ENCODE results near the gene PAX4.
A peak's percentile ranks its signal among the peaks of the same experiment; 100 is the strongest.

PAX4 gene, protein sequence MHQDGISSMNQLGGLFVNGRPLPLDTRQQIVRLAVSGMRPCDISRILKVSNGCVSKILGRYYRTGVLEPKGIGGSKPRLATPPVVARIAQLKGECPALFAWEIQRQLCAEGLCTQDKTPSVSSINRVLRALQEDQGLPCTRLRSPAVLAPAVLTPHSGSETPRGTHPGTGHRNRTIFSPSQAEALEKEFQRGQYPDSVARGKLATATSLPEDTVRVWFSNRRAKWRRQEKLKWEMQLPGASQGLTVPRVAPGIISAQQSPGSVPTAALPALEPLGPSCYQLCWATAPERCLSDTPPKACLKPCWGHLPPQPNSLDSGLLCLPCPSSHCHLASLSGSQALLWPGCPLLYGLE

DNA sequence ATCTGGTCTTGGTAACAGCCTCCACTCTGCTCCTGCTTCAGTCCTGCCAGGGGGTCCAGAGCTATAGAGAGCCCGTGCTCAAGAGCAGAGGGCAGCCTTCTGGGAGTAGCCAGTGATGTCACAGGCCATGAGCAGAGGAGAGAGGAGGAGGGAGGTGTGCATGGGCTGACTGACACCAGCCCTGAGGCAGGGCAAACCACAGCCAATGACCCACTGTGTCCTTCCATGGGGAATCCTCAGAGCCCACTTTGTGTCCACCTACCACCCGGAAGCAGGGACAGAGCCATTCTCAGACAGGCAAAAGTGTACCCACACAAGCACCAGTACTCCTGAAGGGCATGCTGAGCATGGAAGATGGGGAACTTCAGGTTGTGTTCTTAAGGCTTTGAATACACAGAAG lies at the start of gene PAX4:
Gene PAX4, minus strand, starts transcription at position 101 of the 400 bp plus-strand sequence. CDS start 2,214 bp downstream, outside the sequence.
- DNase-seq, result no peak

DNA sequence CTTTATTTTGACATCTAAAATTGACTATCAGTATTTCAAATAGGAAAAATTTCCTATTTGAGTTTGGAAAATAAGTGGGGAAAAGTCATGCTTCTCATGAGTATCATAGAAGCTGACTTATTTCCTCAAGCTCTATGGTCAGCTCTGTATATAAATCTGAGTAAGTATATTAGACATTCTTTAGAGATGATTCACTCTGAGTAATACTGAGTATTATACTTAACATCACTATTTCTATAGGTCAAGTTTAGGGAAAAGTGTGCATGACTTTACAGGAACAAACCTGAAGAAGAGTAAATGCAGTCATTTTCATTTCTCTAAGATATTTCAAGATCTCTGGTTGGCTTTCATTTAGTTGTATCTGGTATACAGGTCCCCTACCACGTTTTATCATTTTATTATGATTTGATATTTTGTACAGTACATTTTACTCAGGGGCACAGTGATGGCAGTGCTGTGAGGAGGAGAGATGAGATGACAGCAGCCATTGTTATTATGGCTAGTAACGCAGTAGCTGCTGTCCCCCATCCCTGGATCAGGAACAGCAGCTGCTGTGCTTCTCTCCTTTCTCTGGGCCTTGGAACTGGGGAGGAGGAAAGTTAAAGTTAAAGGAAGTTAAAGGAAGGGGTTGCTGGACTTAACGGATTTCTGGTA lies 49.2 kb upstream of the PAX4 start:
- DNase-seq, result no peak

DNA sequence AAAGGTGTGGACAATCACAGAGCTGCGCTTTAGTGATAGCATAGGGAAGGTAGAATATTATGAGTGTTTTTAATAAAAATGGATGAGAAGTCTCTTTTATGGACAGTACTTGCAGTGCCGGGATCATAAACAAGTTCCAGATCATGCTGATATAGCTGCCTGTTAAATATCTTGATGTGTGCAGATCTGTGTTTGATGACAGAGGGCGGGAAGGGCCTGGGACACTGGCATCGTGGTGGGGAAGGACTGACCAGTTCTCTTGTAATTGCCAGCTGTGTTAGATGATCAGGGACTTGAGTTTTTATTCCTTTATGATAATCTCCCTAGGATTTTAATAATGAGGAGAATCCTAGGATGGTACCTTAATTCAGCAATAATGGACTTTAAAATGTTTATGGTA lies 48.7 kb upstream of the PAX4 start:
- no peak for DNase-seq

DNA sequence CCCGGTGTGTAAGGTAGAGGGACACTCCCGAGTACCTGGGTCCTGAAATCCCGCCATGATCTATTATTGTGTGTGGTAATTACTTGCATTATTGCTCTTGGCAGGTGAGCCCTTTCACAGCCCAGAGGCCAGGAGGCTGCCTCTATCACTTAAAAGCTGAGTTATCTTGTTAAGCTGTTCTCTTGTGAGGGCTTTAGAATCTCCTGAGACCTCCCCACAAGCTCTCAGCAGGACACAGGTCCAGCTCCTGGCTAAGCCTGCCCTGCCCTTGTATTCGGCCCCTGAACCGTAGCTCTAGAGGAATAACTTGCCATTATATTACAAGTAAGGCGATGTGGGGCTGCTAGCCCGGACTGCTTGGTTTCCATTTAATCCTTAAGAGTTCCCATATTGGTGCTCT lies 48.0 kb upstream of the PAX4 start:
- no peak for DNase-seq

DNA sequence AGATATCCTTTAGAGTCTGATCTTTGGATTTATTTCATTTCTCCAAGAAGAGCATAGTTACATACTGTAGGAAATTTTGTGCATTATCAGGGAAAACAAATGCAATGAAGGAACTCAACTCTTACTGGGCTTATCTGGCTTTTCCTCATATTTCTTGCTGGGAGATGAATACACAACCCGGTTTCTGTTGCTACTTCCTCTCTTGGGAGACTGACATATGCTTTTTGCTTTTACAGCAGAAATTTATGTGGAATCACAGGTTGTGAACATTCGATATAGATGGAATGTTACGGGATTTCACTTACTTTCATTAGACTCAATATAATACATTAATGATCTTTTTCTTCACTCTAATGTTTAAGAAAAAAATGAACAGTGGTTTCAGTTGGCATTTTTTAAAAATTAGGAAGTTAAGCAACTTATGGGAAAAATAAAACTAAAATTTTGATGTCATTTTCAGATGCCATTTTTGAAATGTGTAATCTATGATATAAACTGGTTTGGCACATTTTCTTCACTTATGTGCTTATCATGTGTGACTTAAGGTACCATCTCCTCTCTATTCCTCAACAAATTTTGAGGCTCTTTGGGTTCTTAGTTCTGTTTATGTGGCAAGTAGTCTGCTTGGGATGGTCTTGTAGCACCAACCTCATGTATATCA lies 41.2 kb upstream of the PAX4 start:
- DNase-seq, result no peak

DNA sequence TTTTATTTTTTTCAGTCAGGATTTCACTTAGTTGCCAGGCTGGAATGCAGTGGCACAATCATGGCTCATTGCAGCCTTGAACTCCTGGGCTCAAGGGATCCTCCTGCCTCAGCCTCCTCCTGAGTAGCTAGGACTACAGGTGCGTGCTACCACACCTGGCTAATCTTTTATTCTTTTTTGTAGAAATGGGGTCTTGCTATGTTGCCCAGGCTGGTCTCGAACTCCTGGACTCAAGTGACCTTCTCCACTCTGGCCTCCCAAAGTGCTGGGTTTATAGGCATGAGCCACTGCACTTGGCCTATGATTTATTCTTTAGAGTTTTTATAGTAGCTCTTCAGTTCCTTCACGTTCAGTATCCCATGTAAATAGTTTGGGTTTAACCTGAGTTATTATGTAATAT lies 39.6 kb upstream of the PAX4 start:
- DNase-seq, result no peak

DNA sequence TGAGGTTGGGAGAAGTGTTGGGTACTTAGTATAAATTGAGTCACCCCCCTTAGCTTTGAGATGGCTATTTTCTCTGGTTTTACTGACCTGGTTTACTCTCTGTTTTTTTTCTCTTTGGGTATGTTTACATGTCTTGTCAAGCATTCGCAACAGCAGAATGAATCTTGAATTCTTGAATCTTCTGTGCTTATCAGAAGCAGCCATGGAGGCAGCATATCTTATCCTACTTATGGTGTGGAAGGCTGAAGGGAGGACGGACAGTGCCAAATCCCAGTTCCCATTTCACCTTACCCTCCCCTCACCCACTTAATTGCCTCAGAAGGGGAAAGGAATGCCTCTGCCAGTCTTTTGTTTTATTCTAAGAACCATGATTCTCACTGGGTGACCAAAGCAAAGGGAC lies 37.8 kb upstream of the PAX4 start:
- no peak for DNase-seq

DNA sequence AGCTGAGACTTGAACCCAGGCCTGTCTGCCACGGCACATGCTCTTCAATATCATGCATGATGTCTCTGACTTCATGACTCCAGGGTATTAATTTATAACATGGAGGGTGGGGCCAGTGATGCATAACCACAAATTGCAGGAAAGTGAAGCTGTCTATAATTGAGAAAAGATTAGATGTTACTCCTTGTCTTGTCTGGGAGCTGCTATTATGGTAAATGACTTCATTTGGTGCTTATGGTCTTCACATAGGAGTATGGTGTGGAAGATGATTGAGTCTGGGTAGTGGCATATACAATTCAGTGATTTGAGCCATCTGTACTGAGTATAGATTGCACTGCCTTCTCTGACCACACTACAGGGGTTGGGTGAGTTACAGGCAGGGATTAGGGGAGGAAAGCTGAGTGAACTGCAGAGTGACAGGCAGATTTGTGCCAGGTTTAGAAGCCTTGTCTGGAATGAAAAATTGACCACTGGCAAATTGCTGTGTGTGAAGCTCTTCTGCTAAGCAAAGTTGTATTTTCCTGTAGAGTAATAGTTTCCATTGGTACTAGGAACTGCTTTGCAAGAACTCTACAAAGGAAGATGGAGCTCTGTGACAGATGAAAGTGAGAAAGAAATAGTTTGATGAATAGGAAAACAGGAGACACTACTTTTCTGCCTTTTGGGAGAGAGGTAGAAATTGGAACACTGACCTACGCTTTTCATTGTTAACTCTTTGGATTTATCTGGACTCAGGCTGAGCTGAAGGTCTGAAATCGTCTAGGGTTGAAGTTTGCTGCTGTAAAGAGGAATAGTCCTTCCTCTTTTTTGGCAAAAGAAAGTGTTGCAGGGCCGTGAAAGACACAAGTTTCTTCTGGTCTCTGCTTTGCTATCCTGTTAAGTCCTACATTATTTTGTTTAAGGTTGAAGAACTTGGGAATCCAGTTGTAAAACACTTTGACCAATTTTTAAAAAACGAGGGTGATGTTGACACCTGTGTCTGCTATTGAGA lies 36.8 kb upstream of the PAX4 start:
- no peak for DNase-seq

DNA sequence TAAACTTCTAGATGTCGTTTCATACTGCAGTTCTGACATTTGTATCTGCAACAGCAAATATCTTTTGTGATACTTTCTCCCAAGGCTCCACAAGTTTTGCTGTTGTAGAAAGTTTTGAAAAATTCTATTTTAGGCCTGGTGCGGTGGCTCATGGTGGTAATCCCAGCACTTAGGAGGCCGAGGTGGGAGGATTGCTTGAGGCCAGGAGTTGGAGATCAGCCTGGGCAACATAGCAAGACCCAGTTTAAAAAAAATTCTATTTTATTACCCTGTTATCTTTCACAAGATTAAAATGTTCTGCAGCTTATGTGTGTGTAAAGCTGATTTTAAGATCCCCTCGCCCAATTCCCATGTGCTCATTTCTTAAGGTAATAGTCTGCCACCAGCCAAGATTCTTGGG lies 35.5 kb upstream of the PAX4 start:
- no peak for DNase-seq

DNA sequence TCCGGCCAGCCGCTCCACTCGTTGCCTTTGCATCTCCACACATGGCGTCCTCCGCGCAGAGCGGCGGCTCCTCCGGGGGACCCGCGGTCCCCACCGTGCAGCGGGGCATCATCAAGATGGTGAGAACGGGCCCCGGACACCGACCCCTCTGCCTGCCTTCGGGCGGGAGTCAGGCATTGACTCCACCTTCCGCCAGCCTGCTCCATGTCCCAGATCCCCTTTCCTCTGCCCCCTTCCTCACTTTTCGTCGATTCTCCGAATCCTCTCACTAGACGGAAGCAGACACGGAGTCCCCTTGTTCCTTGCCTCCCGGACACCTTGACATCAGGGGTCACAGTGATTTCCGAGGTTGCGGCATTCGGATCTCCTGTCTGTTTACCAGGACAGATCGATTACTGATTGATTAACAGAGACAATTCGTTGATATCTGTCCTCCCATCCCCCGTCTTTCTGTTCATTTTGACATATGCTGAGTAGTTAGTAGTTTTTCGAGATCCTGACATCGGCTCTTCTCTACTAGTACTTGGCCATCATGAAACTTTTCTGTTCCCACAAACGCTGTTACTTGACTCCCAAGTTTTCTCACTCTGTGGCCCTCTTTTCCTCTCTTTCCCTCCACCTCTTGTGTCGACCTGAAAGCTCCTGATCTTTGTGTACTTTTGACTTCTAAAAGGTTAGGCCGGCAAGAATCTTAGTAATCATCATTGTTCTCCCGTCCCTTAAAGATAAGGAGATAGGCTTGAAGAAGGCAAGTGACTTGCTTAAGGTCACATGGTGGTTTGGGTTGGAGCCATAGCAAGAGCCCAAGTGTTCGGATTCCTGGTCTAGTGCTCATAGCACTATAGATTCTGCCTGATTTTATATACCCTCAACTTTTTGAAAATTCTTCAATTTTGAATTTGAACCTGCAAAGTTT lies 34.6 kb upstream of the PAX4 start:
- DNase-seq, result peak in 1 of 4 experiments; percentile 36

DNA sequence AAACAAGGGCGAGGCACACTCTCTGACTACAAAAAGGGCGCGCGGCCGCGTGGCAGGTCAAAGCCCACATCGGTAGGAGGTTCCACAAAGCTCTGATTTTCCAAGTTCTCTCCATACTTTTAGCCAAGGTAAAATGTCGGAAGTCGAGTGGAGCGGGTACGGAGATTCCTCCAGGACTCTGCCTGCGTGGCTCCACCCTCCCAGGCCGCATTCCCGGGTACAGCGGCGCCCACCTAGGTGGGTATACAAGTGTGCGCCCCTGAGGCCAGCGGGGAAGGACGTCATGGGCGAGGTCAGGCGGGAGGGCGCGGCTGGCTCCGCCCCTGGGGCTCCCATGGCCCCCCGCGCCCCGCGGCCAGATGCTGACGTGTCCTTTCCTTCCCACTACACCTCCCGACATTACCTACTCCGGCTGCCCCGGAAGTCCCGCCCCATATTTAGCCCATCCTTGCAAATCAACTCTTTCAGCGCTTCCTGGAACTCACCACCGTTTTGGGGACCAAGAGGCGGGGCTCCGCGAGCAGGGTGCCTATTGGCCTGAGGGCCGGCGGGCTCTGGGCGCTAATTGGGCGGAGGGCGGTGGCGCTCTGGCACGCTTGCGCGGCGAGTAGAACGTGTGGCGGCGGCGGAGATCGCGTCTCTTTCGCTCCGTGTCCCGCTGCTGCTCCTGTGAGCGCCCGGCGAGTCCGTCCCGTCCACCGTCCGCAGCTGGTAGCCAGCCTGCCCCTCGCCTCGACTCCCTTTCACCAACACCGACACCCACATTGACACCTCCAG lies 33.8 kb upstream of the PAX4 start, which contains the start of gene SND1:
Gene SND1, plus strand, starts transcription at position 639 of the 777 bp plus-strand sequence. CDS start 180 bp downstream, outside the sequence.
- peak; percentile 96 to 99 (median 98) for DNase-seq

DNA sequence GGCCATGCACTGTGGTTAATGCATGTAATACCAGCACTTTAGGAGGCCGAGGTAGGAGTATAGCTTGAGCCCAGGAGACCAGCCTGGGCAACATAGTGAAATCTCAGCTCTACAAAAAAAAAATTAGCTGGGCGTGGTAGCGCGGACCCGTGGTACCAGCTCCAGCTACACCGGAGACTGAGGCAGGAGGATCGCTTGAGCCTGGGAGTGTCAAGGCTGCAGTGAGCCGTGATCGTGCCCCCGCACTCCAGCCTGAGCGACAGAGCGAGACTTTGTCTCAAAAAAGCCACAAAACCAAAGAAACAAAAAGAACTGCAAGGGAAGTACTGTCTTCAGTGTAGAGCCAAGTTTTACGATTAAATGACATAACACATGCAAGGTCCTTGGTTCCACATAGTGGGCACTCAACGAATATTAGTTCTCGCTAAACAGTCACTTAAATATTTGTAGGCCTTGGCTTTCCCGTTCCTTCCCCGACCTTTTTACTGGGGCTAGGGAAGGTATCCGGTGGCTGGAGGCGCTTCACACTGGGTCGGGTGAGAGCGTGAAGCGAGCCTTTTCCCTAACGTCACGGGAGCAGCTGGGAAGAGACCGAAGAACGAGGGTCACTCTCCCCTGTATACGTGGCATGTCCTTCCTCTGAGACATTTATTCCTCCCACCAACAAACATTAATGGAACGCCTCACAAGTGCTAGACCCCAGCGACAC lies 33.1 kb upstream of the PAX4 start:
- no peak for DNase-seq

DNA sequence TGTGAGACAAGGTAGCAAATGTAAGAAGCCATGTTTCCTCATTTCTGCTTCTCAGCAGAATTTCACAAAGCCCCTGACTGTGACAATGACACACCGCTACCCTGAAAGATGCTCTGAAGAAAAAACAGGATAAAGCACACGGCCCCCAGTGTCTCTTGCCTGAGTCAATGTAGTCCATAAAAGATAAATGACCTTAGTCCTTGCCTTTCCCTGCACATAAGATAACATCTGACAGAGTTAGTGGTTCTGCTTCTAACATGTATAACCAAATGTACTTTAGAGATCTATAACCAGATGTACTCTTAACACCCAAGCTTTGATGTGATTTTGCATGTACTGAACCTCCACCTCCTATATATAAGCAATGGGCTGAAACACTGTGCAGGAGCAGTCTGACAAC lies 31.0 kb upstream of the PAX4 start:
- DNase-seq, result no peak

DNA sequence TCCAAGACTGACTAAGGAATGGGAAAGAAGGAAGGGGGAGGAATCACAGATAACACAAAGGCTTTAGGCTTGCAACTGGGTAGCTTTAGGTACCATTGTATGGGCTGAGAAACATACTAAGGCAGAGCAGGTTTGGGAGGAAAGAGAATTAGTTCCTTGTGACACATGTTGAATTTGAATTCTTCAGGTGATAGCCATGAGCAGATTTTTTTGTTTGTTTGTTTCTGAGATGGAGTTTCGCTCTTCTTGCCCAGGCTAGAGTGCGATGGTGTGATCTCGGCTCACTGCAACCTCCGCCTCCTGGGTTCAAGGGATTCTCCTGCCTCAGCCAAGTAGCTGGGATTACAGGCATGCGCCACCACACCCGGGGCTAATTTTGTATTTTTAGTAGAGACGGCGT lies 29.7 kb upstream of the PAX4 start:
- no peak for DNase-seq

DNA sequence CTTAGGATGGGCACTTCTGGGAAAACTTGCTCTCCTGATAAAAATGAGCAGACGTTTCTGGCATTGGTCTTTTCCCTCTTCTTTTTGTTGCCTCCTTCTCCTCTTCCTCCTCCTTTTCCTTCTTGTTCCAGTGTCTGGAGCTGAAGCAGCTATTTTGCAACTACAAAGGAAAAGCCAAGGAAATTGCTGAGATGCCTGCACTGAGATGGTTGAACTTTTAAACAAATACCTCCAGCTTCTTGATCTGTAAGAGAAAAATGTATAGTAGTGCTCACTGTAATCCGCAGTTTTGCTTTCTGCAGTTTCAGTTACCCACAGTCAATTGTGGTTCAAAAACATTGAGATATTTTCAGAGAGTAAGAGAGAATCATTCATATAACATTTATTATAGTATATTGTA lies 26.5 kb upstream of the PAX4 start:
- no peak for DNase-seq

DNA sequence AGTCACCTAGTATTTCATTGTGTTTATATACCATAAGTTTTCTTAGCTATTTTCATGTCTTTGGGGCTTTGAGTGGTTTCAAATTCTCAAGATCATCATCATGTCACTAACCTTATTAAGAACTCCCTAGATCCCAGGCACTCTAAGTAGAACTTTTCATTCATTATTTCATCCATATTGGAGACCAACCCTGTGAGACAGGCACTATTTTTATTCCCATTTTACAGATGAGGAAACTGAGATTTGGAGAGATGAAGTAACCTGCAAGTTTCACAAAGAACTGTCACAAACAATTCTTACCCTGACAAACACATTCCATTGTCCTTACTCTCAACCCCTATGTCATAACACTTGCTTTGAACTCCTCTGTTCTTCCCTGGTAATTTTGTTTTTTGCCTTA lies 20.3 kb upstream of the PAX4 start:
- no peak for DNase-seq

DNA sequence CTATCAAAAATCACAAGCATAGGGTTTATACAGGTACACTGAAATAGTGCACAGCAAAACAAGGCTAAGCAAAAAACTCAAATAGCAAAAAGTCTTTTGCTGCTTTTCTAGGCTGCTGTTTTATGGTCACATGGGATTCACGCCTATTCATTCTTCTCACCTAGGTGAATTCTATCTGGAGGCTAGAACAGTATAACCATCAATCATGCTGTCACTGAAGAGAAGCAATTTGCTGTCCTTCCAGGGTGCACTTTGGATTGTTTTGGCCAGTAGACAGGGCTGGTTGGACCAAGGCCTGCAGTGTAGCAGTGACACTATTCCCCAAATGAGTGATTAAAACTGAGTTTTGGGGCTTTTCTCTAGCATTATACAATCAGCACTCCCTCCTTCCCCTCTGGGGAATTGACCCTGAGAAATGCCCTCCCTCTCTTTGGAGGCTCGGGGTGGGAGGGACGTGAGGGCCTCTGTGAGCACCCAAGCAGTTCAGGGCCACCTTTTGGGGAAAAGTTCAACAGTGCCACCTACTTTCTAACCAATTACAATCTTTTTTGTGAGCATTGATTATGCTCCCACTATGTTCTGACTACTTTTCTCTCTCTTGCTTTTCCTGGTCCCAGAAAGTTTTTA lies 17.8 kb upstream of the PAX4 start:
- no peak for DNase-seq

DNA sequence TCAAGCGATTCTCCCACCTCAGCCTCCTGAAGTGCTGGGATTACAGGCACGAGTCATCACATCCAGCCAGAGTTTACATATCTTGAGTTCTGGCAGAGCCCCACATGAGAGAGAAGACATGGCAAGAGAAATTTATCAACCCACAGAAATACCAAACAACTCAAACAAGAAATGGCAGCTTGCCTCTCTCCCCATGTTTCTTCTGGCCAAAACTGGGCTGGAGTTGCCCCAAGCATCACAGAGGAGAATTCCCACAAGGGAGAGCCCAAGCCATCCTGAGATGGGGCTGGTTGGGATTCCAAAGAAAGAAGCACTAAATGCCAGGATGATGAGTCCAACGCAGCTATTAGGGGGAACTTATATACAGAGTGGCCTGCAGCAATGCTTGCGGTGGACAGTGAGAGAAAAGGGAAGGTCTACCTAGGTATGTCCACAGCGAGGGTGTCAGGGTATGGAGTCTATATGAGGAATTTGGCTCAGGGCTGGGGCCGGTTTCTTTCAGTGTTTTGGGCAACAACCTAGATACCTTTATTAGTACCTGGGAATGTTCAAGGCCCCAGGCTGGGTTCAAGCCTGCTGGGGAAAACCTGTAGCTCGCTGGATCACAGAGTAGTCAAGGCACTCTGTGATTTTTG lies 14.5 kb upstream of the PAX4 start:
- no peak for DNase-seq

DNA sequence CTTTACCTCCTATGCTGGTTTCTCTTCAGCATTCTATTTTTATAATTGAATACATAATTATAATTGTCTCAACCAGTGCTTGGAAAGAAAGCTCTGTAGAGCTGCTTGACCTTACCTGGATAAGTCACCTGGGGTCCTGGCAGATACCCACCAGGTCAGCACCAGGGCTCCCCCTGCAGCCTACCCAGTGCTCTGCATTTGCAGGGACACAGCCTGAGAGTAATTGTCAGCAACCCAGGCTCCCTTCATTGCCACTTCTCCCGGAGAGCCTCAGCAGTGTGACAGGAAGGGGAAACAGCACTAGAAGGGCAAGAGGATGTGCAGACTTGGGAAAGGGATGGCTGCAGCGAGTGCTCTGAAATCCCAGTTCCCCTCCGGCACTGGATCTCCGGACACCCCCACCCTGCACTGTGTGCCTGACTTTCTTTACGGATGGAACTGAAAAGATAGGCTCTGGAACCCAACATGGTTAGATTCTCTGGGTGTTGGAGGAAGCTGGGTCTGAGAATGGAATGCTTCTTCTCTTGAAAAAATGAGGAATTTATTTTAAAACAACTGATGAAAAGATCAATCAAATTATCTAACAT lies 11.4 kb upstream of the PAX4 start:
- peak in 1 of 4 experiments; percentile 8 for DNase-seq

Data from activated CD4-positive, CD25-positive, alpha-beta regulatory T cell (primary cell).